CD4-positive, alpha-beta memory T cell (primary cell): ENCODE data around the gene SLC16A3. TPM values are rescaled to one million over a fixed set of nuclear protein-coding genes. Genes with fewer than 3 reads are reported as not detected.
A peak's percentile ranks its signal among the peaks of the same experiment; 100 is the strongest.

ENCODE experiments used
- CTCF ChIA-PET: fragments of 350-600 bp; sonication (Branson Sonifier 250); formaldehyde crosslinking; loops from one replicate; lab custom pipeline; 2021; ENCODE audit warnings: inconsistent platforms; ENCODE audit not compliant: partially characterized antibody; lab: Charles Lee
- POLR2A ChIA-PET: fragments of 350-600 bp; sonication (Branson Sonifier 250); formaldehyde crosslinking; loops from one replicate; lab custom pipeline; 2021; ENCODE audit not compliant: partially characterized antibody; lab: Charles Lee
- DNase-seq, 5 donors: peaks; one replicate each; pipeline versions ENCODE4 v3.0.0 to v3.0.0-alpha.2; 2020 to 2022; ENCODE audit warnings: mixed read lengths in 1 of 5
- H3K27ac ChIP-seq: one replicate; pipeline ENCODE4 v1.7.0; 2013; ENCODE audit warnings: low read depth, low read length
- H3K27me3 ChIP-seq: 2 replicates; pipeline ENCODE4 v1.7.0; 2013; ENCODE audit warnings: mild to moderate bottlenecking, low read length, moderate library complexity; ENCODE audit not compliant: insufficient read depth
- H3K36me3 ChIP-seq: 2 replicates; pipeline ENCODE4 v1.7.0; 2013; ENCODE audit warnings: mild to moderate bottlenecking, low read length, moderate library complexity; ENCODE audit not compliant: insufficient read depth
- H3K4me1 ChIP-seq: 2 replicates; pipeline ENCODE4 v1.7.0; 2013; ENCODE audit warnings: mild to moderate bottlenecking, low read length, moderate library complexity; ENCODE audit not compliant: insufficient read depth
- H3K4me3 ChIP-seq, 2 donors: one replicate each; pipeline ENCODE4 v1.7.0; 2013; ENCODE audit warnings: low read length in 2 of 2, mild to moderate bottlenecking in 1 of 2
- H3K9me3 ChIP-seq, 2 donors: one replicate each; pipeline ENCODE4 v1.7.0; 2013; ENCODE audit warnings: low read length in 2 of 2, control low read depth in 1 of 2; ENCODE audit not compliant: control insufficient read depth in 1 of 2
- H3K27ac Mint-ChIP-seq, 7 donors: one replicate each; pipeline ENCODE4 v1.8.0; 2020 to 2021; ENCODE audit warnings: mixed read lengths in 7 of 7, mild to moderate bottlenecking in 6 of 7, inconsistent platforms in 3 of 7, moderate library complexity in 3 of 7
- H3K27me3 Mint-ChIP-seq, 2 donors: one replicate each; pipeline ENCODE4 v1.8.0; 2020 to 2021; ENCODE audit warnings: mixed read lengths in 2 of 2
- H3K36me3 Mint-ChIP-seq, 2 donors: one replicate each; pipeline ENCODE4 v1.8.0; 2020 to 2021; ENCODE audit warnings: mixed read lengths in 2 of 2, inconsistent platforms in 1 of 2, mild to moderate bottlenecking in 1 of 2
- H3K4me1 Mint-ChIP-seq, 4 donors: one replicate each; pipeline ENCODE4 v1.8.0; 2020 to 2021; ENCODE audit warnings: mixed read lengths in 4 of 4, mild to moderate bottlenecking in 1 of 4
- H3K4me3 Mint-ChIP-seq, 8 donors: one replicate each; pipeline ENCODE4 v1.8.0; 2020 to 2021; ENCODE audit warnings: mixed read lengths in 8 of 8, mild to moderate bottlenecking in 7 of 8, moderate library complexity in 6 of 8, inconsistent platforms in 3 of 8
- H3K9me3 Mint-ChIP-seq, 8 donors: one replicate each; pipeline ENCODE4 v1.8.0; 2020 to 2021; ENCODE audit warnings: mixed read lengths in 8 of 8, mild to moderate bottlenecking in 5 of 8, inconsistent platforms in 3 of 8, moderate library complexity in 1 of 8
- intact Hi-C: fragments of 100-400 bp; cut with micrococcal nuclease; formaldehyde crosslinking; loops from one replicate; pipeline ENCODE4 v1.15.1; 2023
- polyA plus RNA-seq, 2 donors: library from polyadenylated mRNA; unstranded; fragments of 300-500 nt; fragmentation: Illumina TruSeq; gene quantifications; one replicate each; pipeline ENCODE4 v1.2.3, GENCODE V29; 2021
- total RNA-seq, 2 experiments: library from RNA; stranded (reverse); gene quantifications; one replicate each; pipeline ENCODE4 v1.2.3, GENCODE V29; 2021

SLC16A3 gene
- total and polyA plus RNA-seq, 4 experiments from 2014 or later: 1.4 to 31.4 (median 17.9) TPM

GRCh38 chr17:82269882-82270500 lies 41.1 kb downstream of the SLC16A3 start:
- Mint-ChIP-seq H3K27ac (peak overlapping the region; percentile 73 to 92 (median 82)), H3K9me3 (no peaks in the 10 kb centered on the region), H3K27me3 (no peaks in the 10 kb centered on the region), H3K4me1 (peaks cover 49 to 82% (median 66%) of the 10 kb centered on the region in 4 donors), H3K36me3 (peaks cover 34 to 63% of the 10 kb centered on the region in 2 donors), H3K4me3 (peak overlapping the region; percentile 2 to 96 (median 64))
- H3K36me3 ChIP-seq: peaks cover 42% of the 10 kb centered on the region
- ChIA-PET POLR2A (interaction anchor here (2.5 kb wide), 1 partner anchor 28 kb away, joined by 15 read pairs; no protein-coding TSS in a partner anchor), CTCF (no interaction called here)
- peak overlapping the region; percentile 24 for H3K27ac ChIP-seq
- DNase-seq: no peak
- H3K4me3 ChIP-seq: no peak overlapping the region
- H3K27me3 ChIP-seq: no peaks in the 10 kb centered on the region
- H3K4me1 ChIP-seq: peaks cover 67% of the 10 kb centered on the region
- intact Hi-C loops: no loop called here
- H3K9me3 ChIP-seq: no peaks in the 10 kb centered on the region

- peaks cover 37% of the 10 kb centered on the region for H3K36me3 ChIP-seq
- Mint-ChIP-seq H3K27ac (peak overlapping the region; percentile 45 to 92 (median 82)), H3K9me3 (no peaks in the 10 kb centered on the region), H3K27me3 (no peaks in the 10 kb centered on the region), H3K36me3 (peaks cover 29 to 60% of the 10 kb centered on the region in 2 donors), H3K4me3 (peak overlapping the region in 7 of 8 donors; percentile 21 to 96 (median 64)), H3K4me1 (peaks cover 49 to 82% (median 65%) of the 10 kb centered on the region in 4 donors)
- no peak overlapping the region for H3K4me3 ChIP-seq
- POLR2A ChIA-PET: interaction anchor here (0.8 to 2.5 kb wide), 2 partner anchors 22 to 27 kb away, joined by 3 to 15 read pairs; no protein-coding TSS in a partner anchor
- H3K9me3 ChIP-seq: no peaks in the 10 kb centered on the region
- CTCF ChIA-PET: no interaction called here
- peak overlapping the region; percentile 24 for H3K27ac ChIP-seq
- DNase-seq: no peak
- H3K4me1 ChIP-seq: peaks cover 67% of the 10 kb centered on the region
- intact Hi-C loops: no loop called here
- H3K27me3 ChIP-seq: no peaks in the 10 kb centered on the region
Measured at GRCh38 chr17:82270651-82271050, 41.8 kb downstream of the SLC16A3 start.

GRCh38 chr17:82271401-82271800 lies 42.6 kb downstream of the SLC16A3 start:
- H3K27ac Mint-ChIP-seq: peak overlapping the region in 5 of 7 donors; percentile 31 to 96 (median 92)
- no peak for DNase-seq
- H3K27me3 Mint-ChIP-seq: no peaks in the 10 kb centered on the region
- H3K27me3 ChIP-seq: no peaks in the 10 kb centered on the region
- peaks cover 46 to 74% (median 58%) of the 10 kb centered on the region in 4 donors for H3K4me1 Mint-ChIP-seq
- no peaks in the 10 kb centered on the region for H3K9me3 Mint-ChIP-seq
- no peaks in the 10 kb centered on the region for H3K9me3 ChIP-seq
- H3K4me3 Mint-ChIP-seq: peak overlapping the region; percentile 89 to 96 (median 94)
- peaks cover 29% of the 10 kb centered on the region for H3K36me3 ChIP-seq
- no peak overlapping the region for H3K4me3 ChIP-seq
- peaks cover 67% of the 10 kb centered on the region for H3K4me1 ChIP-seq
- POLR2A ChIA-PET: interaction anchor here (0.8 to 3.6 kb wide), 3 partner anchors 21 to 46 kb away, joined by 3 to 15 read pairs (median 15); partner anchors contain the start of gene CD7
- H3K27ac ChIP-seq: peak overlapping the region; percentile 80
- intact Hi-C loops: no loop called here
- CTCF ChIA-PET: no interaction called here
- peaks cover 28 to 52% of the 10 kb centered on the region in 2 donors for H3K36me3 Mint-ChIP-seq

- Mint-ChIP-seq H3K4me3 (peak overlapping the region; percentile 91 to 96 (median 94)), H3K36me3 (peaks cover 21 to 42% of the 10 kb centered on the region in 2 donors), H3K4me1 (peaks cover 38 to 61% (median 49%) of the 10 kb centered on the region in 4 donors), H3K27me3 (no peaks in the 10 kb centered on the region), H3K9me3 (no peaks in the 10 kb centered on the region), H3K27ac (peak overlapping the region; percentile 92 to 100 (median 98))
- intact Hi-C loops: loop anchor here (1.0 to 2.0 kb wide), 4 partner anchors 20 to 49 kb away; no protein-coding TSS in a partner anchor
- Histone ChIP-seq H3K4me1 (peaks cover 58% of the 10 kb centered on the region), H3K9me3 (no peaks in the 10 kb centered on the region), H3K27ac (peak overlapping the region; percentile 80), H3K4me3 (peak overlapping the region; percentile 47 to 76), H3K36me3 (peaks cover 26% of the 10 kb centered on the region), H3K27me3 (no peaks in the 10 kb centered on the region)
- peak; percentile 26 to 63 (median 41) for DNase-seq
- ChIA-PET POLR2A (interaction anchor here (0.8 to 4.4 kb wide), 12 partner anchors 11 to 146 kb away, joined by 3 to 56 read pairs (median 6); partner anchors contain the start of genes CD7 and OGFOD3), CTCF (interaction anchor here (1.0 kb wide), 1 partner anchor 26 kb away, joined by 3 read pairs; no protein-coding TSS in a partner anchor)
Measured at GRCh38 chr17:82272495-82273326, 43.9 kb downstream of the SLC16A3 start.

GRCh38 chr17:82273327-82274133 lies 44.7 kb downstream of the SLC16A3 start, which contains the start of gene CSNK1D:
CSNK1D (minus strand) TSS chr17:82273700; CDS start chr17:82273381, 319 bp downstream.
- CTCF ChIA-PET: interaction anchor here (1.0 kb wide), 1 partner anchor 25 kb away, joined by 3 read pairs; no protein-coding TSS in a partner anchor

More at GRCh38 chr17:82273327-82274133, 44.7 kb downstream of the SLC16A3 start, which contains the start of gene CSNK1D:
- Histone ChIP-seq H3K4me1 (peaks cover 50% of the 10 kb centered on the region), H3K27ac (peak within 1 kb of the TSS; percentile 80), H3K4me3 (peak within 1 kb of the TSS; percentile 47 to 76), H3K36me3 (peaks cover 26% of the 10 kb centered on the region), H3K27me3 (no peaks in the 10 kb centered on the region), H3K9me3 (no peaks in the 10 kb centered on the region)
- Mint-ChIP-seq H3K4me1 (peaks cover 31 to 53% (median 40%) of the 10 kb centered on the region in 4 donors), H3K36me3 (peaks cover 19 to 38% of the 10 kb centered on the region in 2 donors), H3K27me3 (no peaks in the 10 kb centered on the region), H3K9me3 (no peaks in the 10 kb centered on the region), H3K4me3 (peak within 1 kb of the TSS; percentile 91 to 96 (median 94)), H3K27ac (peak within 1 kb of the TSS; percentile 92 to 100 (median 98))
- peak; percentile 88 to 94 (median 90) for DNase-seq
- POLR2A ChIA-PET: interaction anchor here (0.7 to 4.4 kb wide), 15 partner anchors 9 to 145 kb away, joined by 3 to 56 read pairs (median 5); partner anchors contain the start of genes CD7 and OGFOD3
- intact Hi-C loops: loop anchor here (1.0 to 2.0 kb wide), 4 partner anchors 19 to 48 kb away; no protein-coding TSS in a partner anchor
